B cell (primary cell): ENCODE results near the gene ZNF655. TPM values are rescaled to one million over a fixed set of nuclear protein-coding genes. Genes with fewer than 3 reads are reported as not detected.

Experiments
- ATAC-seq: fragments of 200-7000 bp; cut with Tn5 transposase; one replicate; pipeline ENCODE4 v1.10.0; 2021; ENCODE audit warnings: low read depth, mild to moderate bottlenecking, moderate number of reproducible peaks, moderate library complexity
- CTCF ChIA-PET: fragments of 350-600 bp; sonication (Branson Sonifier 250); formaldehyde crosslinking; loops from one replicate; lab custom pipeline; 2021; ENCODE audit warnings: antibody characterized with exemption, inconsistent platforms; lab: Charles Lee
- POLR2A ChIA-PET: fragments of 350-600 bp; sonication (Branson Sonifier 250); formaldehyde crosslinking; loops from one replicate; lab custom pipeline; 2021; ENCODE audit warnings: antibody characterized with exemption; lab: Charles Lee
- DNase-seq: peaks from one replicate; pipeline ENCODE4 v3.0.0; 2013
- H2AFZ ChIP-seq: 2 replicates; pipeline ENCODE4 v1.6.1; 2012; ENCODE audit warnings: mild to moderate bottlenecking, low read depth, low read length; ENCODE audit not compliant: insufficient read depth, poor library complexity, severe bottlenecking
- H3K27ac ChIP-seq, 2 donors: 1 replicate in 1 of 2; 2 replicates in 1 of 2; pipeline ENCODE4 v1.5.1; 2012 to 2013; ENCODE audit warnings: low read length in 2 of 2, mild to moderate bottlenecking in 2 of 2, moderate library complexity in 1 of 2
- H3K27me3 ChIP-seq, 4 experiments: fragments of 200-600 bp in 1 of 4; sonication (generic) in 1 of 4; replicated peaks in 1 of 4; 1 replicate in 2 of 4; 2 replicates in 2 of 4; pipeline versions ENCODE4 v1.6.1 to v1.7.0; 2013 to 2016; ENCODE audit warnings: low read length in 3 of 4, mild to moderate bottlenecking in 2 of 4, mixed read lengths in 1 of 4, moderate library complexity in 1 of 4; ENCODE audit not compliant: insufficient read depth in 4 of 4, control insufficient read depth in 3 of 4; ENCODE audit errors: control extremely low read depth in 1 of 4
- H3K36me3 ChIP-seq, 2 experiments: replicated peaks in 1 of 2; 1 replicate in 1 of 2; 2 replicates in 1 of 2; pipeline versions ENCODE4 v1.6.1 to v1.7.1; 2013; ENCODE audit warnings: low read length in 1 of 2; ENCODE audit not compliant: insufficient read depth in 2 of 2, control insufficient read depth in 1 of 2; ENCODE audit errors: control extremely low read depth in 1 of 2, extremely low read depth in 1 of 2
- H3K4me1 ChIP-seq, 2 donors: fragments of 200-600 bp in 1 of 2; sonication (generic) in 1 of 2; 1 replicate in 1 of 2; 2 replicates in 1 of 2; pipeline versions ENCODE4 v1.5.1 to v1.6.1; 2013 to 2017; ENCODE audit warnings: low read length in 2 of 2; ENCODE audit not compliant: control insufficient read depth in 2 of 2, insufficient read depth in 2 of 2
- H3K4me2 ChIP-seq: replicated peaks from 2 replicates; pipeline ENCODE3; 2012; ENCODE audit warnings: mild to moderate bottlenecking, low read depth, low read length; ENCODE audit not compliant: poor library complexity, severe bottlenecking
- H3K4me3 ChIP-seq, 5 experiments: fragments of 200-600 bp in 1 of 5; sonication (generic) in 1 of 5; 1 replicate in 3 of 5; 2 replicates in 2 of 5; pipeline versions ENCODE4 v1.5.1 to v1.7.0; 2011 to 2016; ENCODE audit warnings: low read length in 4 of 5, mild to moderate bottlenecking in 4 of 5, low read depth in 2 of 5, control low read depth in 1 of 5, moderate library complexity in 1 of 5; ENCODE audit not compliant: insufficient read depth in 1 of 5; ENCODE audit errors: control extremely low read depth in 1 of 5, extremely low read depth in 1 of 5
- H3K79me2 ChIP-seq: fragments of 200-600 bp; sonication (generic); one replicate; pipeline ENCODE4 v1.6.0; 2016; ENCODE audit warnings: low read length; ENCODE audit not compliant: control insufficient read depth, insufficient read depth
- H3K9ac ChIP-seq: fragments of 200-600 bp; sonication (generic); 2 replicates; pipeline ENCODE4 v1.6.1; 2017; ENCODE audit warnings: mild to moderate bottlenecking, low read length, moderate library complexity
- H3K9me3 ChIP-seq, 3 donors: one replicate each; pipeline versions ENCODE4 v1.6.1 to v1.7.1; 2013; ENCODE audit warnings: low read length in 2 of 3; ENCODE audit not compliant: control insufficient read depth in 2 of 3, insufficient read depth in 1 of 3; ENCODE audit errors: control extremely low read depth in 1 of 3
- H4K20me1 ChIP-seq: 2 replicates; pipeline ENCODE4 v1.6.0; 2012; ENCODE audit warnings: mild to moderate bottlenecking, low read length; ENCODE audit not compliant: insufficient read depth, control insufficient read depth, poor library complexity, severe bottlenecking
- H3K27ac Mint-ChIP-seq: one replicate; pipeline ENCODE4 v1.8.0; 2021; ENCODE audit warnings: mixed read lengths
- H3K27me3 Mint-ChIP-seq: one replicate; pipeline ENCODE4 v1.8.0; 2021; ENCODE audit warnings: mixed read lengths
- H3K4me1 Mint-ChIP-seq: one replicate; pipeline ENCODE4 v1.8.0; 2021; ENCODE audit warnings: mixed read lengths
- H3K4me3 Mint-ChIP-seq: one replicate; pipeline ENCODE4 v1.8.0; 2021; ENCODE audit warnings: mixed read lengths
- H3K9me3 Mint-ChIP-seq: one replicate; pipeline ENCODE4 v1.8.0; 2022; ENCODE audit warnings: mixed read lengths; ENCODE audit not compliant: insufficient read depth
- EZH2 ChIP-seq: IDR thresholded peaks from 2 replicates; pipeline ENCODE4 v1.6.1; 2012; ENCODE audit warnings: borderline replicate concordance, low read depth, mild to moderate bottlenecking, moderate library complexity, low read length; ENCODE audit not compliant: insufficient read depth, poor library complexity, severe bottlenecking
- WGBS: methylation state at CpG from one replicate; pipeline ENCODE4 v1.1.5; 2013; ENCODE audit warnings: missing lambda C conversion rate; ENCODE audit not compliant: insufficient coverage; 5-methylcytosine and 5-hydroxymethylcytosine counted together
- intact Hi-C: fragments of 100-400 bp; cut with micrococcal nuclease; formaldehyde crosslinking; loops from one replicate; pipeline ENCODE4 v1.10.0; 2022
- polyA plus RNA-seq: library from polyadenylated mRNA; depleted of rRNA; stranded (reverse); fragments of >200 nt; gene quantifications from 2 replicates; pipeline ENCODE4 v1.2.3, GENCODE V29; 2012
- total RNA-seq, 2 donors: library from RNA; stranded (reverse); fragments of 120-200 nt in 1 of 2; gene quantifications; 1 replicate in 1 of 2; 2 replicates in 1 of 2; pipeline versions ENCODE4 v1.2.3 to v1.2.4, GENCODE V29; 2013 to 2022
- TF ChIP-seq, protein P1 (sequence below): fragments of 200-600 bp; IDR thresholded peaks from one replicate; pipeline ENCODE4 v1.8.0; 2022; ENCODE audit warnings: antibody characterized with exemption, mild to moderate bottlenecking

Gene ZNF655
- total and polyA plus RNA-seq, 2 donors (not counting 1 experiment from before 2014, with no cell fraction given), result 125 to 150 TPM

DNA sequence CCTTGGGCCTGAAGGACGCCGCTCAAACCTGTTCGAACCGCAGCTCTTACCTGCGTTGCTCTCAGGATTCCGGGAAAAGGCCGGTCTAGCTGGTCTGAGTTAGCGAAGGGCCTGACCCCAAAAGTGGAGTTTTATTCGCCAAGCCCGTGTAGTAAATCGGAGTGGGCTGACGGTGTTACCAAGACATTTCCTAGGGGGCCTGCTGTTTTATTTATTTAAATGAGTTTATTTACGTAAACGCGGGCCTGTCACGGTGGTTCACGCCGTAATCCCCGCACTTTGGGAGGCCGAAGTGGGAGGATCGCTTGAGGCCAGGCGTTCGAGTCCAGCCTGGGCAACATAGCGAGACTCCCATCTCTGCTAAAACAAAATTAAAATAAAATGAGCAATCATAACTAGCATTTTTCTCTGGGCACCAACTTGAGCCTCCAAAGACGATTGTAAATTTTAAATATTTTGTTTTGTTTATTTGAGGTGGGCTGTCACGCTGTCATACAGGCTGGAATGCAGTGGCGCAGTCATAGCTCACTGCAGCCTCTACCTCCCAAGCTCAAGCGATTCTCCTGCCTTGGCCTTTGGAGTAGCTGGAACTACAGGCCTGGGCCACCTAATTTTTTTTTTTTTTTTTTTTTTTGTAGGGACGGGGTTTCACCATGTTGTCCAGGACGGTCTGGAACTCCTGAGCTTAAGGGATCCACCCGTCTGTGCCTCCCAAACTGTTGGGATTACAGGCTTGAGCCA lies 903 bp downstream of the ZNF655 start:
- Histone ChIP-seq H3K4me3 (peak overlapping the region; percentile 71 to 97 (median 92)), H3K36me3 (peaks cover 20 to 51% of the 10 kb centered on the region in 2 experiments), H3K27ac (peak overlapping the region; percentile 91 to 98), H3K4me2 (peak overlapping the region; percentile 96), H2AFZ (peak overlapping the region; percentile 97), H3K4me1 (peaks cover 19 to 25% of the 10 kb centered on the region in 2 donors), H3K79me2 (peaks cover 74% of the 10 kb centered on the region), H3K9ac (peak overlapping the region; percentile 92), H3K9me3 (no peaks in the 10 kb centered on the region), H3K27me3 (no peaks in the 10 kb centered on the region), H4K20me1 (peaks cover 25% of the 10 kb centered on the region)
- H3K27me3 Mint-ChIP-seq, result no peaks in the 10 kb centered on the region
- TF ChIP-seq, protein P1, sequence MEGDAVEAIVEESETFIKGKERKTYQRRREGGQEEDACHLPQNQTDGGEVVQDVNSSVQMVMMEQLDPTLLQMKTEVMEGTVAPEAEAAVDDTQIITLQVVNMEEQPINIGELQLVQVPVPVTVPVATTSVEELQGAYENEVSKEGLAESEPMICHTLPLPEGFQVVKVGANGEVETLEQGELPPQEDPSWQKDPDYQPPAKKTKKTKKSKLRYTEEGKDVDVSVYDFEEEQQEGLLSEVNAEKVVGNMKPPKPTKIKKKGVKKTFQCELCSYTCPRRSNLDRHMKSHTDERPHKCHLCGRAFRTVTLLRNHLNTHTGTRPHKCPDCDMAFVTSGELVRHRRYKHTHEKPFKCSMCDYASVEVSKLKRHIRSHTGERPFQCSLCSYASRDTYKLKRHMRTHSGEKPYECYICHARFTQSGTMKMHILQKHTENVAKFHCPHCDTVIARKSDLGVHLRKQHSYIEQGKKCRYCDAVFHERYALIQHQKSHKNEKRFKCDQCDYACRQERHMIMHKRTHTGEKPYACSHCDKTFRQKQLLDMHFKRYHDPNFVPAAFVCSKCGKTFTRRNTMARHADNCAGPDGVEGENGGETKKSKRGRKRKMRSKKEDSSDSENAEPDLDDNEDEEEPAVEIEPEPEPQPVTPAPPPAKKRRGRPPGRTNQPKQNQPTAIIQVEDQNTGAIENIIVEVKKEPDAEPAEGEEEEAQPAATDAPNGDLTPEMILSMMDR, result no peak
- no peak for TF ChIP-seq EZH2
- H3K4me1 Mint-ChIP-seq, result peaks cover 47% of the 10 kb centered on the region
- intact Hi-C loops, result loop anchor here (2.0 to 10.0 kb wide), 3 partner anchors 21 to 359 kb away; partner anchors contain the start of genes ARPC1B and TRIM4
- peak overlapping the region; percentile 98 for H3K27ac Mint-ChIP-seq
- peak overlapping the region; percentile 98 for H3K4me3 Mint-ChIP-seq
- ATAC-seq, result no peak
- ChIA-PET CTCF (interaction anchor here (0.6 to 1.3 kb wide), 3 partner anchors 20 to 736 kb away, joined by 3 to 4 read pairs (median 3); partner anchors contain the start of gene ZNF394), POLR2A (interaction anchor here (0.6 to 2.8 kb wide), 11 partner anchors 21 to 869 kb away, joined by 3 to 33 read pairs (median 6); partner anchors contain the start of genes ARPC1A, BUD31, CPSF4 and PDAP1)
- WGBS, result 17% methylated on average over 24 of the region's 31 CpGs
- DNase-seq, result no peak
- no peaks in the 10 kb centered on the region for H3K9me3 Mint-ChIP-seq
